Measurements from ENCODE around the gene FBXL14.

FBXL14 gene

DNA sequence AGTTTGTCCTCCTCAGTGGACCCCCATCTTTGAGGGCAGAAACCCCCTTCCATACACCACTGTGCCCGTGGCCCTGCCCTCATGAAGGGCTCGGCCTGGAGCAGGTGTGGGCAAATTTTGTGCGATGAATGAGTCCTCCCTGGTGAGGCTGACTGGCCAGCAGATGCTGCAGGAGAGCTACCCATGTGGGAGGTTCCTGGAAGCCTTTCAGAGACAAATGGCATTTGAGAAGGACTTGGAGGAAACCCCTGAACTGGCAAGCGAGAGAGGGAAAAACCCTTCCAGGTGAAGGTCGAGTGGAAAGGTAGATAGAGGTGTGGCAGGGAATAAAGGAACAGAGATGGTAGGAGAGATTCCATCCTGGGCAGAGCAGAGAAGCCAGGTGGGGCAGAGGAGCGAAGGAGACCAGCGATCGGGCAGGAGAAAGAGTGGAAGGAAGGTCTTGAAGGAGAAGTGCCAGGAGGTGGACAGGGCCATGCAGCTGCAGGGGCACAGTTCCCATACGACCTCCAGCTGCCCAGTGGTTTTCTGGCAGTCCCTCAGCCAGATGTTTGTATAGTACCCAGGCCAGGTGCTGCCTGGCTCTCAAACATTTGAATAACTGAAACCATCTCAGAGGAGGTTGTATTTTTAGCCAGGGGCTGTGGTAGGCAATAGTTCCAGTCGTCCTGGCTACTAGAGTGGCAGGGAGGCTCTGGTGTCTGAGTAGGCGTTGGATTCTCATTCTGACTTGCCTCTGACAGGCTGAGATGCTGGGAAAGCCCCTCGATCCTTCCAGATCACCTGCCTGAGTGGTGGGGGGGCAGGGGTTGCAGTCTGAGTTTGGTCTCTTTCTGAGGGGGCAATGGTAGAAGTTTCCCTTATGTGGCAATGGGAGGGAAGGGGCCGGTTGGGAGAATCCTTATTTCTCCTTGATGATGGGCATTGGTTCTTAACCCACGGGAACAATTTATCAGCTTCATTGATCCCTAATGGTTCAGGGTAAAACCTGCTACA is 40.1 kb downstream of the FBXL14 start:
- TF ChIP-seq ZFX (IDR thresholded peaks at IDR 0.05; ENCODE audit: borderline replicate concordance), result no peak
- TF ChIP-seq, protein P1, sequence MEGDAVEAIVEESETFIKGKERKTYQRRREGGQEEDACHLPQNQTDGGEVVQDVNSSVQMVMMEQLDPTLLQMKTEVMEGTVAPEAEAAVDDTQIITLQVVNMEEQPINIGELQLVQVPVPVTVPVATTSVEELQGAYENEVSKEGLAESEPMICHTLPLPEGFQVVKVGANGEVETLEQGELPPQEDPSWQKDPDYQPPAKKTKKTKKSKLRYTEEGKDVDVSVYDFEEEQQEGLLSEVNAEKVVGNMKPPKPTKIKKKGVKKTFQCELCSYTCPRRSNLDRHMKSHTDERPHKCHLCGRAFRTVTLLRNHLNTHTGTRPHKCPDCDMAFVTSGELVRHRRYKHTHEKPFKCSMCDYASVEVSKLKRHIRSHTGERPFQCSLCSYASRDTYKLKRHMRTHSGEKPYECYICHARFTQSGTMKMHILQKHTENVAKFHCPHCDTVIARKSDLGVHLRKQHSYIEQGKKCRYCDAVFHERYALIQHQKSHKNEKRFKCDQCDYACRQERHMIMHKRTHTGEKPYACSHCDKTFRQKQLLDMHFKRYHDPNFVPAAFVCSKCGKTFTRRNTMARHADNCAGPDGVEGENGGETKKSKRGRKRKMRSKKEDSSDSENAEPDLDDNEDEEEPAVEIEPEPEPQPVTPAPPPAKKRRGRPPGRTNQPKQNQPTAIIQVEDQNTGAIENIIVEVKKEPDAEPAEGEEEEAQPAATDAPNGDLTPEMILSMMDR (IDR thresholded peaks at IDR 0.05), result no peak
- no peak overlapping the region for H3K27ac ChIP-seq

DNA sequence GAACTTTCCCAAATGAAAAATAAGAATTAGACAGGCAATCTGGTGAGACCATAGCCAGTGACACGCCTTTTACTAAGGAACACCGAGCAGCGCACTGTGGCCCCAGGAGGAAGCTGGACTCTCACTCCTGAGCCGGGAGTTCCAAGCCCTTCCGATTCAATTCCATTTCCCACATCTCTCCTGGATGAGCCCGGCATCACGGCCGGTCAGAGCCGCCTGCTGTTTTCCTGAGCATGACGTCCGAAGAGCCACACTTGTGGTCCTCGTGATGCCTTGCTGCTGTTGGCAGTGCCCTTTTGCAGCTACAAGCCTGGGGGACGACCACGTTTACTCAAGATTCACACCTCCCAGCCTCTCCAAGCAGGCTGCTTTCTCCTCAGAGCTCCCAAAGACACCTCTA is 40.8 kb downstream of the FBXL14 start:
- TF ChIP-seq, protein P1 (IDR thresholded peaks at IDR 0.05), result no peak
- TF ChIP-seq ZFX (IDR thresholded peaks at IDR 0.05; ENCODE audit: borderline replicate concordance), result no peak
- no peak overlapping the region for H3K27ac ChIP-seq

DNA sequence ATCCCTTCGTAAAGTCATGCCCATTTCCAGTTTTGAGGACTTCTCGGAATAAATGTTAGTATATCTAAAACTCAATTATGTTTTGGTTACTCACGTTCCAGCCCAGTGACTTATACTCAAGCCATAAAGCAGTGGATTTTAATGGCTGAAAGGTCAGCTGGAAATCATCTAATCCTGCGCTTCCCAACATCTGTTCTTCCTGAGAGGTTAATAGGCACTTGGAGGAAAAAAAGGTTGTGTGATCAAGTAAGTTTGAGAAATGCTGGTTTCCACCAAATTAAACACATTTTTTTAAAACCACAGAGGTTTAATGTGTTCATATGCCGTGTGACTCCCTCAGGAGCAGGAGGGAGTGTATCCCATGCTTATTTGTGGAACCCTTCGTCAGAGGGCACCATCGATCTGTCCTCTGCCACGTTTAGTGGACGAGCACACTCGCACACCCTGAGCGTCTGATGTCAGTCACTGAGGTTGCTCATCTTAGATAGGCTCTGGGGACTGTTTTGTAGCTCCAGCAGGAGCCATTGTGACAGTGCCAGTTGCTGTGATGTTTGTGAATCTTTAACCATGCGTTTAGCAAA is 41.4 kb downstream of the FBXL14 start:
- TF ChIP-seq, protein P1 (IDR thresholded peaks at IDR 0.05), result no peak
- TF ChIP-seq ZFX (IDR thresholded peaks at IDR 0.05; ENCODE audit: borderline replicate concordance), result no peak

DNA sequence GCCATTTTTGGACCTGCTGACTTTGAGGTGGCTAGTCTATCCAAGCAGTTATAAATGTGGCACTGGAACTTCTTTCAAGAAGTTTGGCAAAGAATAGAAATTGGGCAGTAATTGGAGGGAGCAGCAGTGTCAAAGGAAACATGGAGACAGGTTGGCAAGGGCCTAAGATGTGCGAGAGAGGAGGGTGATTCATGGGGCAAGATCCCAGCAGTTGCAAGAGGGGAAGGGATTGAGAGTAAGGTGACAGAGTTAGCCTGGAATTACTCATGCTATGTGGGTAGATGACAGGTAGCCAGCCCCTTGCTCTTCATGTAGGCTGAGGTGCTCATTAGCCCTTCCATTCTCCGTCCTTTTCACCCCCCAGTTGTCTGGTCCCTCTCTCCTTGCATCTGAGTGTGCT is 42.2 kb downstream of the FBXL14 start:
- no peak overlapping the region for H3K27ac ChIP-seq
- TF ChIP-seq ZFX (IDR thresholded peaks at IDR 0.05; ENCODE audit: borderline replicate concordance), result no peak
- TF ChIP-seq, protein P1 (IDR thresholded peaks at IDR 0.05), result no peak

More for the DNA sequence above, 41.4 kb downstream of the FBXL14 start:
- no peak overlapping the region for H3K27ac ChIP-seq

DNA sequence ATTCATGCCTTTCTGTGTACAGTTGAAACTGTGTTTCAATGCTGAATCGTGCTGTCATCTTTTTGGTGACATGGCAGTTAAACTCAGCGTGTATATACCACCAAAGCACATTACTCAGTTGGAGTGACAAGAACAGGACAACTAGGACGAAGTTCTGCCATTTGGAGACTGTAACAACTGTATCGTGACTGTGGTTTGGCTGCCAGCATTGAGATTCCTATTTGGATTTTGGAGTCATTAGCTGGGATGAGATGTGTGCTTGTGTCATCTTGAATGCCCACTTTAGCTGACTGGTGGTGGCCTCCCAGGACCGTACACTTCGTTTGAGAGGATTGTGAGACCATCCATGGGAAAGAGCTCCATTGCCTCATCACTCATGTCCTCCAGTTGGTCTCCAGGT is 42.9 kb downstream of the FBXL14 start:
- TF ChIP-seq, protein P1 (IDR thresholded peaks at IDR 0.05), result no peak
- no peak for TF ChIP-seq ZFX (IDR thresholded peaks at IDR 0.05; ENCODE audit: borderline replicate concordance)
- no peak overlapping the region for H3K27ac ChIP-seq

DNA sequence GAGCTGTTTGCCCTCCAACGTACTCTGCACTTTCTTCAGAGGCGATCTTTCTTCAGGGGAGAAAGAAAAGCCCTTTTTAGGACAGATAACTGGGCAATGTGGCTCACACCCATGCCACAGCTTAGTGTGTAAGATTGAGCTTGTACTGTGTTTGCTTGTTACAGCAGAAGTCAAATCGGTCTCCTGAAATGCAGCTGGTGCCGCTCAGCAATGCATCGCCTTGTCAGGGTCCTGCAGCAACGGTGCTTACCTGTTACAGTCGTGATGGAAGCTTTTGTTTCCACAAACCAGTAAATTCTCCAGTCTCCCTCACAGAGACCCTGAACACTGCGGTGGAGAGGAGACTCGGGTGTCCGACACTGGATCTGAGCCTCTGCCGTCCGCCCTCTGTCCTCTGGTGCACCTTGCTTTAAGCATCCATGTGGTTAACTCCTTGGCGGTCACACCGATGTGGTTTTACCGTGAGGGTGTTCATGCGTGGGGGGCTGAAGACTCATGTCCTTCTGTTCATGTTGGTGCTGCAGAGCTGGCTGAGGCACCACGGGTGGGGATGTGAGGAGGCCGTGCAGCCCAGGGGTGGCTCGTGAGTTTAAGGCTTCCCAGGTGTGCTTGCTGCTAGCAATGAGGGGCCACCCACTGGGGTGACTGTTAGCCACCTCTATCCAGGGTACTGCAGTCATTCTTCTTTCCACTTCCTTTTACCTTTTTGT is 47.3 kb downstream of the FBXL14 start:
- TF ChIP-seq, protein P1 (IDR thresholded peaks at IDR 0.05), result no peak
- TF ChIP-seq ZFX (IDR thresholded peaks at IDR 0.05; ENCODE audit: borderline replicate concordance), result no peak

More for the DNA sequence above, 47.3 kb downstream of the FBXL14 start:
- H3K27ac ChIP-seq, result no peak overlapping the region

Measured in 22Rv1 (cell line).